K562 (cell line): ENCODE measurements around the gene CCDC178. TPM values are rescaled to one million over a fixed set of nuclear protein-coding genes. Genes with fewer than 3 reads are reported as not detected.

Experiments
- ATAC-seq: fragments of 200-7000 bp; cut with Tn5 transposase; 3 replicates; pipeline ENCODE4 v1.9.1; 2020; ENCODE audit warnings: moderate library complexity
- BruUV-seq: library from RNA; stranded (reverse); fragments of 400-500 nt; replicated peaks from 2 replicates; lab custom pipeline; 2021; lab: Mats Ljungman, UMichigan
- CTCF ChIA-PET: fragments of 300-600 bp; formaldehyde crosslinking; extraction: SDS; loops from one replicate; lab custom pipeline; 2021; ENCODE audit warnings: low intra/inter-chr PET ratio; lab: Yijun Ruan, JAX
- POLR2A ChIA-PET: fragments of 300-600, 350-650 bp; sonication (Branson Sonifier 250); formaldehyde crosslinking; extraction: SDS; loops from one replicate; lab custom pipeline; 2021; ENCODE audit warnings: antibody characterized with exemption, inconsistent platforms; lab: Yijun Ruan, JAX
- DNase-seq, 4 experiments: peaks; one replicate each; pipeline versions ENCODE4 v3.0.0 to v3.0.0-alpha.2; 2011 to 2018; ENCODE audit warnings: low spot score in 3 of 4, mixed read lengths in 3 of 4; ENCODE audit errors: extremely low read depth in 1 of 4
- FAIRE-seq: peaks from 2 replicates; lab custom pipeline; 2011; peaks lifted over from hg19 to GRCh38; lab: Jason Lieb, UNC
- H2AFZ ChIP-seq: 2 replicates; pipeline ENCODE4 v1.6.0; 2011; ENCODE audit warnings: low read depth, low read length, control low read depth, inconsistent platforms
- H3K27ac ChIP-seq: fragments of 200-600 bp; 3 replicates; pipeline ENCODE4 v1.8.0; 2011; ENCODE audit warnings: low read depth, mild to moderate bottlenecking, control low read depth, inconsistent platforms, low read length, moderate library complexity, mixed read lengths; ENCODE audit errors: extremely low read depth
- H3K27me3 ChIP-seq, 2 experiments: fragments of 300-600 bp in 1 of 2; 2 replicates in 1 of 2; 3 replicates in 1 of 2; pipeline versions ENCODE4 v1.6.0 to v1.8.0; 2011; ENCODE audit warnings: inconsistent platforms in 2 of 2, low read length in 2 of 2, mild to moderate bottlenecking in 1 of 2, mixed read lengths in 1 of 2, moderate library complexity in 1 of 2; ENCODE audit not compliant: control insufficient read depth in 2 of 2, insufficient read depth in 2 of 2
- H3K36me3 ChIP-seq: fragments of 300-600 bp; 3 replicates; pipeline ENCODE4 v1.8.0; 2011; ENCODE audit warnings: mild to moderate bottlenecking, low read length, inconsistent platforms; ENCODE audit not compliant: control insufficient read depth, insufficient read depth
- H3K4me1 ChIP-seq, 2 experiments: fragments of 200-600 bp in 1 of 2; replicated peaks in 1 of 2; 2 replicates in 1 of 2; 3 replicates in 1 of 2; pipeline versions ENCODE4 v1.5.1 to v1.8.0; 2011; ENCODE audit warnings: inconsistent platforms in 2 of 2, low read length in 2 of 2, mild to moderate bottlenecking in 1 of 2, mixed read lengths in 1 of 2, moderate library complexity in 1 of 2; ENCODE audit not compliant: control insufficient read depth in 2 of 2, insufficient read depth in 2 of 2
- H3K4me2 ChIP-seq: 2 replicates; pipeline ENCODE4 v1.6.1; 2011; ENCODE audit warnings: low read length, control low read depth, inconsistent platforms, mixed read lengths; ENCODE audit not compliant: insufficient read depth
- H3K4me3 ChIP-seq: fragments of 200-600 bp; sonication (generic), shearing (Covaris generic); 2 replicates; pipeline ENCODE4 v1.5.1; 2016; ENCODE audit warnings: control low read depth, inconsistent platforms
- H3K79me2 ChIP-seq: fragments of 200-600 bp; 3 replicates; pipeline ENCODE4 v1.8.0; 2011; ENCODE audit warnings: low read length, inconsistent platforms; ENCODE audit not compliant: control insufficient read depth, insufficient read depth
- H3K9ac ChIP-seq, 2 experiments: 2 replicates each; pipeline versions ENCODE4 v1.6.0 to v1.6.1; 2011; ENCODE audit warnings: low read depth in 2 of 2, low read length in 2 of 2, control low read depth in 1 of 2, inconsistent platforms in 1 of 2, mild to moderate bottlenecking in 1 of 2, mixed read lengths in 1 of 2; ENCODE audit not compliant: insufficient read depth in 1 of 2
- H3K9me1 ChIP-seq: one replicate; pipeline ENCODE4 v1.6.0; 2011; ENCODE audit warnings: inconsistent platforms, mild to moderate bottlenecking, low read length, moderate library complexity; ENCODE audit not compliant: control insufficient read depth, insufficient read depth
- H3K9me3 ChIP-seq: replicated peaks from 2 replicates; pipeline ENCODE4 v1.5.1; 2011; ENCODE audit warnings: low read depth, low read length, inconsistent platforms; ENCODE audit not compliant: control insufficient read depth, insufficient read depth
- H4K20me1 ChIP-seq: replicated peaks from 2 replicates; pipeline ENCODE4 v1.6.1; 2011; ENCODE audit warnings: low read length, inconsistent platforms, mixed read lengths; ENCODE audit not compliant: control insufficient read depth, insufficient read depth
- BRD9 ChIP-seq: fragments of 450-650 bp; IDR thresholded peaks from 2 replicates; pipeline ENCODE4 v1.6.1; 2018; ENCODE audit warnings: low read depth; ENCODE audit not compliant: partially characterized antibody
- FOXJ3 ChIP-seq: sonication (generic); formaldehyde crosslinking; IDR thresholded peaks from 2 replicates; pipeline ENCODE4 v1.4.0; 2020; ENCODE audit warnings: mild to moderate bottlenecking, missing genetic modification reagents
- KLF1 ChIP-seq: fragments of 450-650 bp; IDR thresholded peaks from 2 replicates; pipeline ENCODE4 v1.6.1; 2016; ENCODE audit warnings: missing genetic modification characterization, missing compliant biosample characterization
- PCBP1 ChIP-seq: fragments of 200-400 bp; formaldehyde crosslinking; IDR thresholded peaks from 2 replicates; pipeline ENCODE4 v1.6.1; 2018; ENCODE audit warnings: mild to moderate bottlenecking, low read depth, low read length; ENCODE audit not compliant: poor library complexity, severe bottlenecking
- SMARCA4 ChIP-seq: fragments of 450-650 bp; IDR thresholded peaks from 2 replicates; pipeline ENCODE4 v1.6.1; 2016
- XRCC3 ChIP-seq: fragments of 450-650 bp; IDR thresholded peaks from 2 replicates; pipeline ENCODE4 v1.6.1; 2017; ENCODE audit warnings: mild to moderate bottlenecking, moderate library complexity
- ZNF134 ChIP-seq: fragments of 250-450 bp; sonication (Bioruptor Pico); conservative IDR thresholded peaks from 2 replicates; pipeline ENCODE4 v1.4.0; 2020
- ZNF347 ChIP-seq: fragments of 450-650 bp; formaldehyde crosslinking; IDR thresholded peaks from 2 replicates; pipeline ENCODE4 v1.4.0; 2020; ENCODE audit warnings: low read depth, mild to moderate bottlenecking, moderate library complexity
- ZNF764 ChIP-seq: fragments of 250-450 bp; sonication (Bioruptor Pico); IDR thresholded peaks from 2 replicates; pipeline ENCODE4 v1.4.0; 2020; ENCODE audit warnings: low read depth, mild to moderate bottlenecking, moderate library complexity
- WGBS: fragments of 100-300 bp; shearing (Covaris generic); methylation state at CpG from one replicate; pipeline ENCODE4 v1.1.6; 2016; ENCODE audit warnings: low coverage, mixed read lengths; ENCODE audit not compliant: insufficient coverage; ENCODE audit errors: missing lambda C conversion rate; 5-methylcytosine and 5-hydroxymethylcytosine counted together
- in situ Hi-C: fragments of 300-500 bp; cut with MboI; formaldehyde crosslinking; loops from 4 replicates; pipeline ENCODE4 v1.15.0; 2018; ENCODE audit warnings: inconsistent platforms, mixed read lengths
- intact Hi-C: fragments of 100-400 bp; cut with micrococcal nuclease; formaldehyde crosslinking; loops from 2 replicates; pipeline ENCODE4 v1.14.2; 2022
- polyA plus RNA-seq, 8 experiments: library from polyadenylated mRNA; depleted of rRNA in 4 of 8; stranded (reverse) in 5 of 8; unstranded in 3 of 8; fragments of >200 nt; fragmentation: Nextera tagmentation in 2 of 8; fragmentation: Illumina TruSeq in 1 of 8; extraction: Ambion mirVana in 2 of 8; extraction: Trizol in 1 of 8; gene quantifications; 2 replicates each; pipeline versions ENCODE4 v1.2.1 to v1.2.3, GENCODE V29; 2011 to 2014; ENCODE audit warnings: inconsistent platforms in 1 of 8, missing spikeins in 1 of 8
- total RNA-seq, 7 experiments: library from RNA; depleted of rRNA in 6 of 7; stranded (reverse); fragments of >200 nt in 6 of 7; fragmentation: Illumina TruSeq in 2 of 7; extraction: Trizol in 2 of 7; gene quantifications; 2 replicates each; pipeline versions ENCODE4 v1.2.1 to v1.2.3, GENCODE V29; 2011 to 2021; ENCODE audit warnings: low replicate concordance in 1 of 7
- TF ChIP-seq, protein P1 (sequence below), 3 experiments: fragments of 200-800 bp in 1 of 3; sonication (Bioruptor generic) in 1 of 3; sonication (generic) in 1 of 3; formaldehyde crosslinking in 1 of 3; IDR thresholded peaks; 2 replicates each; pipeline versions ENCODE4 v1.6.1 to v1.8.0; 2016 to 2022; ENCODE audit warnings: mild to moderate bottlenecking in 2 of 3, missing compliant biosample characterization in 2 of 3, missing genetic modification characterization in 2 of 3, missing genetic modification reagents in 1 of 3

The CCDC178 gene
- total and polyA plus RNA-seq, 9 of the 15 experiments (the other 6 are each of a cell fraction or from before 2014, with no cell fraction given): 0.12 to 0.47 (median 0.15) TPM; not detected in 6

DNA sequence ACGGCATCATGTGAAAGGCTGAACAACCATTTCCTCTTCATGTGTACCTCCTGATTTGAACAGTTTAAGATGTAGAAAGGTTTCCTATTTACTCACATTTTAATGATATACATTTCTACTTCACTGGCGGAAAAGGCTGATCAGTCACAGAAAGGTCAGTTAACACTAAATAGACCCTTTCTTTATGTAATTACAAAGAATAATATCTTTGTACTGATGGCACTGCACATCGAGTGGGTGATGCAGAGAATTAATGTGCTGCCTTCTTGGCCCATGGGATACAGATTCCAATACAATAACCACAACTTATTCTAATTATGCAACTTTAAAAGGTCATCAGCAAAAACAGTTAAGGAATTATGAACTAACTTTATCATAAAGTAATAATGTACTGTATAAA lies 339.2 kb downstream of the CCDC178 start:
- DNase-seq: no peak
- Histone ChIP-seq H3K9me1 (no peaks in the 10 kb centered on the region), H3K4me1 (no peaks in the 10 kb centered on the region), H4K20me1 (no peaks in the 10 kb centered on the region), H3K36me3 (no peaks in the 10 kb centered on the region), H3K4me3 (no peak overlapping the region), H2AFZ (no peak overlapping the region), H3K9ac (no peak overlapping the region)
- BruUV-seq: no TSS peak
- CTCF ChIA-PET: no interaction called here
- WGBS: 3% methylated on average over 3 of the region's 3 CpGs
- POLR2A ChIA-PET: no interaction called here
- TF ChIP-seq ZNF134 (CRISPR knock-in tag) (no peak), FOXJ3 (CRISPR knock-in tag) (no peak)
- TF ChIP-seq, all 486 proteins: peak for 0
- Histone ChIP-seq H3K27me3 (no peaks in the 10 kb centered on the region), H3K27ac (no peak overlapping the region), H3K9me3 (no peaks in the 10 kb centered on the region; the same call in 1 of the 2 replicates), H3K79me2 (no peaks in the 10 kb centered on the region), H3K4me2 (no peak overlapping the region)
- ATAC-seq (no peak), FAIRE-seq (no peak)
- in situ Hi-C loops: no loop called here
- intact Hi-C loops: no loop called here

DNA sequence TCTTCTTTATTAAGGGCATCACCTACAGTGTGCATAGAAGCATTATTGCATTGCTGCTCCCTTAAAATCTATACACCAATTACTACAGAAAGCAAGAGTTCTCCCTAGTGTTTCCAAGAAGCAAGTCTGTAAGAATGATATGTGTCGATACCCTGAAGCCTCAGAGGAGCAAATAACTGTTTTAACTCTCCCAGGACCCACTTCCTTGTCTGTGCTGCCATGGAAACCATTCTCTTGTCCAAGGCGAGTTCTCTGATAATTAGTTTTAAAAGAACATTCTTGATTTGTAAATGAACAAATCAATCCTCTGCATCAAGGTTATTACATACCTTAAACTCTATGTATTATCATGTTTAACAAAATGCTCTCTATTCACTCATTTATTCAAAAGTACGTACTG lies 340.9 kb downstream of the CCDC178 start:
- ChIA-PET CTCF (interaction anchor here (0.7 kb wide), 1 partner anchor 32 kb away, joined by 3 read pairs; no protein-coding TSS in a partner anchor), POLR2A (no interaction called here)
- no TSS peak for BruUV-seq
- FAIRE-seq (no peak), ATAC-seq (no peak), DNase-seq (no peak)
- no peak overlapping the region for H3K4me3 ChIP-seq
- in situ Hi-C loops: no loop called here
- no peaks in the 10 kb centered on the region; the same call in 1 of the 2 replicates for H3K9me3 ChIP-seq
- 0% methylated on average over 3 of the region's 3 CpGs for WGBS
- intact Hi-C loops: no loop called here
- no peak overlapping the region for H3K4me2 ChIP-seq
- no peak overlapping the region for H2AFZ ChIP-seq
- no peaks in the 10 kb centered on the region for H3K36me3 ChIP-seq
- TF ChIP-seq PCBP1 (no peak), BRD9 (no peak), ZNF347 (no peak), XRCC3 (no peak), SMARCA4 (no peak), ZNF764 (no peak), KLF1 (tag) (no peak)
- TF ChIP-seq, protein P1, sequence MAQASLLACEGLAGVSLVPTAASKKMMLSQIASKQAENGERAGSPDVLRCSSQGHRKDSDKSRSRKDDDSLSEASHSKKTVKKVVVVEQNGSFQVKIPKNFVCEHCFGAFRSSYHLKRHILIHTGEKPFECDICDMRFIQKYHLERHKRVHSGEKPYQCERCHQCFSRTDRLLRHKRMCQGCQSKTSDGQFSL (CRISPR knock-in tag; IDR thresholded peaks at IDR 0.05): no peak
- TF ChIP-seq, protein P1 (tag; IDR thresholded peaks at IDR 0.05): no peak
- no peaks in the 10 kb centered on the region for H4K20me1 ChIP-seq
- H3K9me1 ChIP-seq: no peaks in the 10 kb centered on the region
- no peak overlapping the region for H3K9ac ChIP-seq
- H3K4me1 ChIP-seq: no peaks in the 10 kb centered on the region
- H3K79me2 ChIP-seq: no peaks in the 10 kb centered on the region
- H3K27me3 ChIP-seq: no peaks in the 10 kb centered on the region
- no peak overlapping the region for H3K27ac ChIP-seq
